Endothelial cell of umbilical vein (primary cell): Measurements from ENCODE around the gene OST4. TPM values are rescaled to one million over a fixed set of nuclear protein-coding genes. Genes with fewer than 3 reads are reported as not detected.

ENCODE experiments used
- BruUV-seq: library from RNA; stranded (reverse); fragments of 400-500 nt; replicated peaks from 2 replicates; lab custom pipeline; 2021; lab: Mats Ljungman, UMichigan
- CTCF ChIA-PET: fragments of 300-600, 350-600 bp; sonication (Branson Sonifier 250); formaldehyde crosslinking; loops from one replicate; lab custom pipeline; 2021; ENCODE audit warnings: antibody characterized with exemption, inconsistent platforms; lab: Charles Lee
- POLR2A ChIA-PET: fragments of 300-600, 350-600 bp; sonication (Branson Sonifier 250); formaldehyde crosslinking; loops from one replicate; lab custom pipeline; 2021; ENCODE audit warnings: antibody characterized with exemption, inconsistent platforms; lab: Charles Lee
- DNase-seq: peaks from one replicate; pipeline ENCODE4 v3.0.0-alpha.2; 2011; ENCODE audit warnings: low read depth, low spot score
- FAIRE-seq: peaks from 2 replicates; lab custom pipeline; 2011; peaks lifted over from hg19 to GRCh38; lab: Jason Lieb, UNC
- H2AFZ ChIP-seq: 2 replicates; pipeline ENCODE4 v1.6.0; 2012; ENCODE audit warnings: low read depth, low read length, control low read depth, inconsistent platforms
- H3K27ac ChIP-seq: 2 replicates; pipeline ENCODE4 v1.5.1; 2011; ENCODE audit warnings: low read depth, mild to moderate bottlenecking, control low read depth, low read length, moderate library complexity; ENCODE audit not compliant: insufficient read depth
- H3K27me3 ChIP-seq, 2 experiments: 2 replicates each; pipeline versions ENCODE4 v1.6.0 to v1.6.1; 2011; ENCODE audit warnings: low read length in 2 of 2, mixed read lengths in 1 of 2; ENCODE audit not compliant: control insufficient read depth in 2 of 2, insufficient read depth in 2 of 2
- H3K36me3 ChIP-seq, 2 experiments: 2 replicates in 1 of 2; 3 replicates in 1 of 2; pipeline ENCODE4 v1.5.1; 2011; ENCODE audit warnings: low read length in 2 of 2, mild to moderate bottlenecking in 1 of 2, moderate library complexity in 1 of 2; ENCODE audit not compliant: control insufficient read depth in 2 of 2, insufficient read depth in 2 of 2; ENCODE audit errors: extremely low read depth in 1 of 2
- H3K4me1 ChIP-seq: 3 replicates; pipeline ENCODE4 v1.5.1; 2011; ENCODE audit warnings: mild to moderate bottlenecking, low read length; ENCODE audit not compliant: control insufficient read depth, insufficient read depth; ENCODE audit errors: extremely low read depth
- H3K4me2 ChIP-seq: 2 replicates; pipeline ENCODE4 v1.6.1; 2011; ENCODE audit warnings: low read length, control low read depth, mixed read lengths; ENCODE audit not compliant: insufficient read depth
- H3K4me3 ChIP-seq, 3 experiments: fragments of 200-600 bp in 1 of 3; sonication (generic), shearing (Covaris generic) in 1 of 3; replicated peaks in 1 of 3; 2 replicates each; pipeline ENCODE4 v1.5.1; 2011 to 2016; ENCODE audit warnings: control low read depth in 3 of 3, low read length in 3 of 3, mild to moderate bottlenecking in 2 of 3, inconsistent platforms in 1 of 3, low read depth in 1 of 3, moderate library complexity in 1 of 3; ENCODE audit not compliant: insufficient read depth in 1 of 3
- H3K79me2 ChIP-seq: 2 replicates; pipeline ENCODE4 v1.6.0; 2012; ENCODE audit warnings: low read length, inconsistent platforms; ENCODE audit not compliant: control insufficient read depth, insufficient read depth
- H3K9ac ChIP-seq: replicated peaks from 2 replicates; pipeline ENCODE3; 2011; ENCODE audit warnings: low read length, control low read depth; ENCODE audit not compliant: insufficient read depth; ENCODE audit errors: extremely low read depth
- H3K9me1 ChIP-seq: replicated peaks from 3 replicates; pipeline ENCODE4 v1.6.0; 2011; ENCODE audit warnings: mild to moderate bottlenecking, low read length; ENCODE audit not compliant: control insufficient read depth, insufficient read depth; ENCODE audit errors: extremely low read depth
- H3K9me3 ChIP-seq: replicated peaks from 2 replicates; pipeline ENCODE4 v1.5.1; 2012; ENCODE audit warnings: low read length, inconsistent platforms; ENCODE audit not compliant: control insufficient read depth, insufficient read depth
- H4K20me1 ChIP-seq: replicated peaks from 2 replicates; pipeline ENCODE3; 2011; ENCODE audit warnings: mild to moderate bottlenecking, low read length; ENCODE audit not compliant: control insufficient read depth, insufficient read depth; ENCODE audit errors: extremely low read depth
- CTCF ChIP-seq, 2 donors: IDR thresholded peaks; 1 replicate in 1 of 2; 2 replicates in 1 of 2; pipeline ENCODE4 v1.5.1; 2011; ENCODE audit warnings: low read length in 2 of 2, mild to moderate bottlenecking in 2 of 2, moderate library complexity in 2 of 2, control low read depth in 1 of 2, inconsistent platforms in 1 of 2, low read depth in 1 of 2; ENCODE audit not compliant: insufficient read depth in 1 of 2; ENCODE audit errors: extremely low read depth in 1 of 2
- EZH2 ChIP-seq: IDR thresholded peaks from 2 replicates; pipeline ENCODE4 v1.6.1; 2012; ENCODE audit warnings: borderline replicate concordance, low read depth, mild to moderate bottlenecking, moderate library complexity, low read length, inconsistent platforms; ENCODE audit not compliant: severe bottlenecking
- FOS ChIP-seq: IDR thresholded peaks from 2 replicates; pipeline ENCODE4 v1.6.1; 2011; ENCODE audit warnings: mild to moderate bottlenecking, low read length, moderate library complexity, borderline replicate concordance; ENCODE audit not compliant: insufficient read depth
- GATA2 ChIP-seq: IDR thresholded peaks from 2 replicates; pipeline ENCODE4 v1.7.0; 2011; ENCODE audit warnings: low read depth, mild to moderate bottlenecking, moderate library complexity, mixed read lengths, low read length; ENCODE audit not compliant: insufficient read length, insufficient read depth
- JUN ChIP-seq: IDR thresholded peaks from 2 replicates; pipeline ENCODE4 v1.6.1; 2011; ENCODE audit warnings: borderline replicate concordance, low read depth; ENCODE audit not compliant: insufficient read length, insufficient read depth
- MAX ChIP-seq: IDR thresholded peaks from 2 replicates; pipeline ENCODE4 v1.6.1; 2011; ENCODE audit not compliant: insufficient read depth, insufficient read length
- MYC ChIP-seq: IDR thresholded peaks from one replicate; pipeline ENCODE4 v1.6.1; 2011; ENCODE audit warnings: mild to moderate bottlenecking, low read depth, low read length
- POLR2A ChIP-seq: IDR thresholded peaks from 2 replicates; pipeline ENCODE4 v1.6.1; 2012; ENCODE audit warnings: low read depth, mild to moderate bottlenecking, control low read depth, low read length
- POLR2AphosphoS5 ChIP-seq: IDR thresholded peaks from 2 replicates; pipeline ENCODE4 v1.6.1; 2012; ENCODE audit warnings: low read depth, mild to moderate bottlenecking, control low read depth, low read length, moderate library complexity; ENCODE audit not compliant: insufficient read depth
- dilution Hi-C: fragments of 300-500 bp; cut with MboI; formaldehyde crosslinking; loops from one replicate; pipeline ENCODE4 v1.15.0; 2019; ENCODE audit warnings: low sequenced_read_pairs; ENCODE audit not compliant: extremely low pct_ligation_motif_present
- intact Hi-C: fragments of 100-400 bp; cut with micrococcal nuclease; formaldehyde crosslinking; loops from one replicate; pipeline ENCODE4 v1.10.0; 2022
- polyA plus RNA-seq, 4 experiments: library from polyadenylated mRNA; depleted of rRNA in 3 of 4; stranded (reverse) in 3 of 4; unstranded in 1 of 4; fragments of >200 nt; gene quantifications; 2 replicates each; pipeline versions ENCODE4 v1.2.1 to v1.2.3, GENCODE V29; 2011 to 2012; ENCODE audit warnings: missing spikeins in 1 of 4
- total RNA-seq: library from RNA; stranded (reverse); gene quantifications from 2 replicates; pipeline ENCODE4 v1.2.3, GENCODE V29; 2021

The OST4 gene
- total and polyA plus RNA-seq, 2 donors (not counting 3 experiments of a cell fraction or from before 2014, with no cell fraction given): 415 to 1,189 TPM

DNA sequence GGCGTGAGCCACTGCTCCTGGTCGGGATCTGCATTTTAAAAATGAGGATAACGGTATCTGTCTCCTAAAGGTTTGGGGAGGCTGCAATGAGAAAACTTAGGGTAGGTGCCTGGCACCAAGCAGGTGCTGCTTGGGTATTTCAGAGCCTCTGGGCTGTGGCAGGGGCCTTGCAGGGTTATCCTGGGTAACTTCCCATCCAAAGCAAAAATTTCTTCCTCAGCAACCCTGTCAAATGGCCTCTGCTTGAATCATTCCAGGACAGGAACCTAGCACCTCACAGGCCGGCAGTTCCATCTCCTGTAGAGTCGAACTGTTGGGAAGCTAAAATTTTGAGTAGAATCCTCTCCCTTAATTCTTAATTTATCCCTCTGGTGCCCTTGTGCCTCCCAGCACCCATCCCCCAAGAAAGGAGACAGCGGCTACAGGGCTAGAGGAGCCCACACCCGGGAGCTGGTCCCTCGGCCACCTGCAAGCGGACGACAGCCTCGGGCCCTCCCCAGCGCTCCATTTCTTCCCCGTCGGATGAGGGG is 46.6 kb upstream of the OST4 start:
- no peaks in the 10 kb centered on the region for H3K79me2 ChIP-seq
- H3K9ac ChIP-seq: no peak overlapping the region
- ChIA-PET POLR2A (no interaction called here), CTCF (interaction anchor here (0.8 kb wide), 2 partner anchors 11 to 185 kb away, joined by 3 to 4 read pairs; no protein-coding TSS in a partner anchor)
- no peak overlapping the region for H3K27ac ChIP-seq
- no peaks in the 10 kb centered on the region for H3K9me3 ChIP-seq
- dilution Hi-C loops: no loop called here
- H3K4me3 ChIP-seq: peak overlapping the region in 2 of 3 experiments; percentile 5 to 43
- DNase-seq (no peak), FAIRE-seq (no peak)
- peaks cover 13 to 25% of the 10 kb centered on the region in 2 experiments for H3K27me3 ChIP-seq
- no peaks in the 10 kb centered on the region for H3K36me3 ChIP-seq
- no peaks in the 10 kb centered on the region for H3K4me1 ChIP-seq
- H2AFZ ChIP-seq: peak overlapping the region; percentile 88
- H4K20me1 ChIP-seq: no peaks in the 10 kb centered on the region
- TF ChIP-seq MYC (no peak), MAX (no peak), CTCF (IDR thresholded peaks at IDR 0.05; ENCODE audit: extremely low read depth in 1 of 2, insufficient read depth in 1 of 2, low read depth in 1 of 2, low read length in 2 of 2) (no peak), POLR2A (no peak), JUN (no peak), POLR2AphosphoS5 (no peak), FOS (no peak), EZH2 (no peak), GATA2 (no peak)
- no peaks in the 10 kb centered on the region for H3K9me1 ChIP-seq
- intact Hi-C loops: no loop called here
- BruUV-seq: no TSS peak
- peak overlapping the region; percentile 9 for H3K4me2 ChIP-seq
